IPS-18a (cell line): Measurements from ENCODE around the gene PRPF38B.

Experiments
- H3K27ac ChIP-seq: one replicate; pipeline ENCODE4 v1.5.1; 2013; ENCODE audit warnings: low read length
- H3K27me3 ChIP-seq: one replicate; pipeline ENCODE4 v1.6.1; 2013; ENCODE audit warnings: mild to moderate bottlenecking, low read length; ENCODE audit not compliant: control insufficient read depth, insufficient read depth
- H3K36me3 ChIP-seq: one replicate; pipeline ENCODE4 v1.6.1; 2013; ENCODE audit warnings: low read depth, low read length; ENCODE audit not compliant: control insufficient read depth
- H3K4me1 ChIP-seq: one replicate; pipeline ENCODE4 v1.6.1; 2013; ENCODE audit warnings: low read depth, low read length; ENCODE audit not compliant: control insufficient read depth
- H3K4me3 ChIP-seq: one replicate; pipeline ENCODE4 v1.5.1; 2013; ENCODE audit warnings: low read length
- H3K9ac ChIP-seq: one replicate; pipeline ENCODE4 v1.6.1; 2013; ENCODE audit warnings: mild to moderate bottlenecking, low read length, moderate library complexity
- H3K9me3 ChIP-seq: one replicate; pipeline ENCODE4 v1.6.1; 2013; ENCODE audit warnings: low read depth, low read length; ENCODE audit not compliant: control insufficient read depth

Gene PRPF38B, protein sequence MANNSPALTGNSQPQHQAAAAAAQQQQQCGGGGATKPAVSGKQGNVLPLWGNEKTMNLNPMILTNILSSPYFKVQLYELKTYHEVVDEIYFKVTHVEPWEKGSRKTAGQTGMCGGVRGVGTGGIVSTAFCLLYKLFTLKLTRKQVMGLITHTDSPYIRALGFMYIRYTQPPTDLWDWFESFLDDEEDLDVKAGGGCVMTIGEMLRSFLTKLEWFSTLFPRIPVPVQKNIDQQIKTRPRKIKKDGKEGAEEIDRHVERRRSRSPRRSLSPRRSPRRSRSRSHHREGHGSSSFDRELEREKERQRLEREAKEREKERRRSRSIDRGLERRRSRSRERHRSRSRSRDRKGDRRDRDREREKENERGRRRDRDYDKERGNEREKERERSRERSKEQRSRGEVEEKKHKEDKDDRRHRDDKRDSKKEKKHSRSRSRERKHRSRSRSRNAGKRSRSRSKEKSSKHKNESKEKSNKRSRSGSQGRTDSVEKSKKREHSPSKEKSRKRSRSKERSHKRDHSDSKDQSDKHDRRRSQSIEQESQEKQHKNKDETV

DNA sequence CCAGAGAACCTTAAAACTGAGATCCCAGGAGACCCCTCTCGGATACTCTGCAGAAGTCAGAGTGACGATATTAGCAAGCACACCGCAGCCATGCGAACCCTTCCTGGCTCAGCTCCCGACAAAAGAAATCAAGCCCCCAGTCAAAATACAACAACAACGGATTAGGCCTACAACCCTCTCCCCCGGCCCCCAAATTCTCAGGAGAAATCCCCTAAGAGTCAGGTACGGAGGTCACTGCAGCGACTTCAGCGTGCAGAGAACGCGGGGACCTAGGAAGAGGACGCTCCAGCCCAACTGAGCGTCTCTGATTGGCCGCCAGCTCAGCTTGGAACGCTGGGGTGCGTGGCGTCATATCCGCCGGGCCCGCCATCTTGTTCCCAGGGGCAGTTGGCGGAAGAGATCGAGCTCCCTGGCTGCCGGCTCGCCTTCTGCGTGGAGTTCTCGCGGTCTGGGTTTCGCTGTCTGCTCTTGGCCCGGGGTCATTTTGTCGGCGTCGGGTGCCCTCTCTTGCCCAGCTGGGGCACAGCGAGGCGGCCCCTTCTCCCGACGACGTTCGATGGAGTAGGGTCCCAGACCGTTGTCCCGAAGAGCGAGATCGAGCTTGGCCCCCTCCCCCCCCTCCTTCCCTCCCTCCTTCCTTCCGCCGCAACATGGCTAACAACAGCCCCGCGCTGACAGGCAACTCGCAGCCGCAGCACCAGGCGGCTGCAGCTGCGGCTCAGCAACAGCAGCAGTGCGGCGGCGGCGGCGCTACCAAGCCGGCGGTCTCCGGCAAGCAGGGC lies at the start of gene PRPF38B:
PRPF38B (plus strand) TSS at position 369 of the 782 bp plus-strand sequence; CDS start at position 651, 282 bp downstream.
- Histone ChIP-seq H3K27me3 (no peaks in the 10 kb centered on the region), H3K4me1 (no peaks in the 10 kb centered on the region), H3K9ac (peak within 1 kb of the TSS; percentile 95), H3K4me3 (peak within 1 kb of the TSS; percentile 99), H3K9me3 (no peaks in the 10 kb centered on the region), H3K27ac (peak within 1 kb of the TSS; percentile 96), H3K36me3 (peaks cover 27% of the 10 kb centered on the region)

DNA sequence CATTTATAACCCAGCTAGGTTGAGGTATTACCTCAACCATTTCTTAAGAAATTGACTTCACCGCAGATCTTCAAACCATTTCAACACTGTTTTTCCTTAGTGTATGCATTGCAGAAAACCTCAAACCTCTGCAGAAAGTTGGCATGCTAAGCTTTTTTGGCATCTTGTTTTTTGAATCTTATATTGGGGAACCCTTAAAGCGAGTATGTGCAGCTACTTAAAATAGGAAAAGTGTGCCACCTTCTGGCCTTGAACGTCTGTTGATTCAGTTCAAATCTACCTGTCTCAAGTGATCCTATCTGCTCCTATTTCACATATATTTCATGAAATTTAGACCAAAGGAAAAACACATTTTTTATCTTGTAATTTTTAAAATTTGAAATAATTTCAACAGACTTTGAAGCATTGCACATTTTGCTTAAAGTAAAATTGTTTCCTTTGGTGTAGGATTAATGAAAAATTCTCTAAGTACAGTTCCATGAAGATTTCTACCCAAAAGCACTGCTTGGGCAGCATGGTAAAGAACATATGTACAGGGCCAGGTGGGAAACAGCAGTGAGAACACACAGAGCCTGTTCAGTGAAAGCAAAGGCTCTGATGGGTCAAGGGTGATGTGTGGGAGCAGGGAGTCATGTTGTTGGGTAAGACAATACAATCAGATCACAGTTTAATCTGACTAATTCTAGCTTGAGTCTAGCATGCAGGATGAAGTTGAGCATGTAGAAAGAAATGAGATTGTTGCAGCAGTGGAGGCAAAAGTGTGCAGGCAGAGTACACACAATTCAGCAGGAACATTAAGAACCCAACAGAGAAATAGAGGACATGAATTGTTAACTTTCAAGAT lies 48.4 kb upstream of the PRPF38B start:
- H3K4me3 ChIP-seq = no peak overlapping the region
- H3K9ac ChIP-seq = no peak overlapping the region
- H3K27me3 ChIP-seq = no peaks in the 10 kb centered on the region
- H3K4me1 ChIP-seq = no peaks in the 10 kb centered on the region
- no peaks in the 10 kb centered on the region for H3K9me3 ChIP-seq
- H3K36me3 ChIP-seq = no peaks in the 10 kb centered on the region
- H3K27ac ChIP-seq = no peak overlapping the region

DNA sequence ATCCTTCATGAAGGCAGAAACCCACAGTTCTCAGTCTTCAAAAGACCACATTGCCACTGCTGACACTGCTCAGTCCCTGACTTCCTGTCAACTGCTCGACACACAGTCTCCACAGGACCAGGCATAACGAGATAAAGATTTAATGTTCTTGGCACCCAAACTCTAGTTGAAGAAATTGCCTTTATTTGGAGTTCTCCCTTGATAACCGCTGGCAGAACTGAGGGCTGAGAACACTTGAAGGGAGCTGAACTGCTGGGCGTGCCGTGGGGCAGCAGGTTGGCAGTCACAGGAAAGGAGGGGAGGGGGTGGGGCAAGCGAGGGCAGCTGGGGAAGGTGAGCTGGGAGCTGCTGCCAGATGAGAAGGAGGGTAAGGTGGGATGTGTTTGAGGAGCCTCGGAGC lies 47.1 kb upstream of the PRPF38B start:
- Histone ChIP-seq H3K36me3 (no peaks in the 10 kb centered on the region), H3K9me3 (no peaks in the 10 kb centered on the region), H3K9ac (no peak overlapping the region), H3K4me1 (no peaks in the 10 kb centered on the region), H3K27me3 (no peaks in the 10 kb centered on the region), H3K27ac (no peak overlapping the region), H3K4me3 (no peak overlapping the region)

DNA sequence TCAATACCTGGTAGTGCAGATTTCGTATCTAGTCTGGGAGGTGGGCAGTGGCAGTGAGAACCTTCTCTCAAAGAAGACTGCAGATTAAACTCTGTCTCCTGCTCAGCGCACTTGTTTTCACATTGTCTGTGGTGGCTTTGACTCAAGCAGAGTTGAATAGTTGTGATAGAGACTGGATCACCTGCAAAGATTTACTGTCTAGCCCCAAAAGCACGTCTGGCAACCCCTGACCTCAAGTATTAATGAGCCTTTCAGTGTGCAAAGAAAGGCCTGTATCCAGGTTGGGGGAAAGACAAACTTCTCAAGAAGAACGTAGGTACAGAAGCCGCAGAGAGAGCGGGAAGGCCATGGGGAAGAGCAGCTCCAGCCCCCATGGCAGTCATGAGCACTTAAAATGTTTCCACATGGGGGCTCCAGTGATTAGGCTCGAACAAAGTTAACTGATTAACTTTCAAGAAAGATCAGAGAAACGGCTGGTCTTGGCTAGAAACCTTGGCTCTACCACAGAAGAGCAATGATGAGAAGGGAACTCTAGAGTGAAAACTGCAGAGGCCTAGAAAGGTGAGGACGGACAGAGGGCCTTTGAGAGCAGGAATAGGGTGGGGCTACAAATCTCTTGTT lies 46.4 kb upstream of the PRPF38B start:
- Histone ChIP-seq H3K9me3 (no peaks in the 10 kb centered on the region), H3K27me3 (no peaks in the 10 kb centered on the region), H3K27ac (no peak overlapping the region), H3K4me3 (no peak overlapping the region), H3K9ac (no peak overlapping the region), H3K4me1 (no peaks in the 10 kb centered on the region), H3K36me3 (no peaks in the 10 kb centered on the region)

DNA sequence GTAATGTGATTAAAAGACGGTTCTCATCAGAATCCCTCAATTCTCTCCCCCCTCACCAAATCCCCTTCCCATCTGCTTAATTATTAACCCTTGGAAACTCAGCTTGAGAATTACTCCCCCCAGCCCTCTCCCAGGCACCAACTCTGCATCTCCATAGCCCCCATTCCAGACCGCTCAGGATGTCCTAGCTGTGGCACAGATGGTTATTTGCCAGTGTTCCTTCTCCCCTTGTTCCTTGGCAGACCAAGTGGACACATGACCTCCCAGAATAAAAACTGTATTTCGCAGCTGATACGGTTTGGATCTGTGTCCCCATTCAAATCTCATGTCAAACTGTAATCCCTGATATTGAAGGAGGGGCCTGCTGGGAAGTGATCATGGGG lies 45.9 kb upstream of the PRPF38B start:
- Histone ChIP-seq H3K4me3 (no peak overlapping the region), H3K4me1 (no peaks in the 10 kb centered on the region), H3K27ac (no peak overlapping the region), H3K27me3 (no peaks in the 10 kb centered on the region), H3K9me3 (no peaks in the 10 kb centered on the region), H3K36me3 (no peaks in the 10 kb centered on the region), H3K9ac (no peak overlapping the region)

DNA sequence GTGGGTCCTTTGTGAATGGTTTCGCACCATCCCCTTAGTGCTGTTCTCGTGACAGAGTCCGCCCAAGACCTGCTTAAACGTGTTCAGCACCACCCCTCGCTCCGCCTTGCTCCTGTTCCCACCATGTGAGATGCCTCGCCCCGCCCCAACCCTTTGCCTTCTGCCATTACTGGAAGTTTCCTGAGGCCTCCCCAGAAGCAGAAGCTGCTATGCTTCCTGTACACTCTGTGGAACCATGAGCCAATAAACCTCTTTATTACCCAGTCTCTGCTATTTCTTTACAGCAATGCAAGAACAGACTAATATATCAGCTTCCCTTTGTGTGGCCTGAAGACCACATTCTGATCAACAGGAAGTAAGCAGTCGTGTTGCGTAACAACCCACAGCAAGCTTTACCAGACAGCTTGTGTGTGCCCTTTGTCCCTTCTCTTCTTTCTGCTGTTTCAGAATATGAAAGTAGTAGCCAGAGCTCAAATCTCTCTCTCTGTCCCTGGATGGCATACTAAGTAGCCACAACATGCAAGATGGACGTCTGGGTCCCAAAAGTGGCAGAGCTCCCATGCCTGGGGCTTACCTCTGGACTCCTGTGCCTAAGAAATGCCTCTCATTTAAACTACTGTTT lies 45.4 kb upstream of the PRPF38B start:
- no peak overlapping the region for H3K27ac ChIP-seq
- H3K4me3 ChIP-seq = no peak overlapping the region
- H3K9ac ChIP-seq = no peak overlapping the region
- H3K36me3 ChIP-seq = no peaks in the 10 kb centered on the region
- H3K27me3 ChIP-seq = no peaks in the 10 kb centered on the region
- no peaks in the 10 kb centered on the region for H3K4me1 ChIP-seq
- no peaks in the 10 kb centered on the region for H3K9me3 ChIP-seq

DNA sequence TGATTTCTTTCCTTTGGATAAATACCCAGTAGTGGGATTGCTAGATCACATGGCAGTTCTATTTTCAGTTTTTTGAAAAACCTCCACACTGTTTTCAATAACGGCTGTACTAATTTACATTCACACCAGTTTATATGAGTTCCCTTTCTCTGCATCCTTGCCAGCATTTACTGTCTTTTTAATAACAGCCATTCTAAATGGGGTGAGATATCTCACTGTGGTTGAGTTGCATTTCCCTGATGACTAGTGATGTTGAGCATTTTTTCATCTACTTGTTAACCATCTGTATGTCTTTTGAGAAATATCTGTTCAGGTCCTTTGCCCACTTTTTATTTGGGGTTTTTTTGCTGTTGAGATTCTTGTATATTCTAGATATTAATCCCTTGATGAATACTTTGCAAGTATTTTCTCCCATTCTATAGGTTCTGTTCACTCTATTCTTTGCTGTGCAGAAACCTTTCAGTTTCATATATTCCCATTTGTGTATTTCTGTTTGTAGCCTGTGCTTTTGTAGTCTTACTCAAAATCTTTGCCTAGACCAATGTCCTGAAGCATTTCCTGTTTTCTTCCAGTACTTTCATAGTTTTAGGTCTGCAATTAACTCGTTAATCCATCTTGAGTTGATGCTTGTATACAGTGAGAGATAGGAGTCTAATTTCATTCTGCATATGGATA lies 38.5 kb upstream of the PRPF38B start:
- H3K9me3 ChIP-seq = no peaks in the 10 kb centered on the region
- H3K4me3 ChIP-seq = no peak overlapping the region

DNA sequence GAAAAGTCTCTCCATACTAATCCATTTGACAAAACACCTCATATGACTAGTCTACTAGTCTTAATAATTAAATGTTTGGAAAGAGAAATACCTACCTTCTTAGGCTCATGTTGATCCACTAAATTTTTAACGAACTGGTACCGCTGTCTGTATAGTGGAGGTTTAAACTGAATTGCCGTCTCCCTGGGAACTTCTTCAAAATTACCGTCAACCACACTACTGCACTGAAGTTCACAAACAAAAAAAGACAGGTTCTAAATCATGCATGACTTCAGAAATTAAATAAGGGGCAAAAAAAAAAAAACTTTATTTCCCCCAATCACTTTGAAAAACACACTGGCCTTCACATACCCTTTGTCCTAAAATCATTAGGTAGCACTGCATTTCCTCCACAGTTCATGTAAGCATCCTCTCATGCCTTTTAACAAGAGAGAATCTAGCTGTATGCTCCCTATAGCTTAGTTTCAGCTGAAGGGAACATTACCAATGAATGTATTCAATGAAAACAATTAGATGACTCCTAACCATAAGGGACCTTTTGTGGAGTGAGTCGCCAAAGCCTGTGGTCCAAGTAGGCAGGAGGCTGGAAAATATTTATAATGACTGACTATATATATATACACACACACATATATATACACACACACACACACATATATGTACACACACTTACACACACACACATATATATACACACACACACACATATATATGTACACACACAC lies 34.6 kb upstream of the PRPF38B start:
- no peak overlapping the region for H3K4me3 ChIP-seq
- no peaks in the 10 kb centered on the region for H3K9me3 ChIP-seq
- no peaks in the 10 kb centered on the region for H3K4me1 ChIP-seq
- no peak overlapping the region for H3K27ac ChIP-seq
- H3K9ac ChIP-seq = no peak overlapping the region
- H3K27me3 ChIP-seq = peaks cover 27% of the 10 kb centered on the region
- H3K36me3 ChIP-seq = no peaks in the 10 kb centered on the region

More for the DNA sequence above, 38.5 kb upstream of the PRPF38B start:
- Histone ChIP-seq H3K27ac (no peak overlapping the region), H3K36me3 (no peaks in the 10 kb centered on the region), H3K4me1 (no peaks in the 10 kb centered on the region), H3K9ac (no peak overlapping the region), H3K27me3 (no peaks in the 10 kb centered on the region)

DNA sequence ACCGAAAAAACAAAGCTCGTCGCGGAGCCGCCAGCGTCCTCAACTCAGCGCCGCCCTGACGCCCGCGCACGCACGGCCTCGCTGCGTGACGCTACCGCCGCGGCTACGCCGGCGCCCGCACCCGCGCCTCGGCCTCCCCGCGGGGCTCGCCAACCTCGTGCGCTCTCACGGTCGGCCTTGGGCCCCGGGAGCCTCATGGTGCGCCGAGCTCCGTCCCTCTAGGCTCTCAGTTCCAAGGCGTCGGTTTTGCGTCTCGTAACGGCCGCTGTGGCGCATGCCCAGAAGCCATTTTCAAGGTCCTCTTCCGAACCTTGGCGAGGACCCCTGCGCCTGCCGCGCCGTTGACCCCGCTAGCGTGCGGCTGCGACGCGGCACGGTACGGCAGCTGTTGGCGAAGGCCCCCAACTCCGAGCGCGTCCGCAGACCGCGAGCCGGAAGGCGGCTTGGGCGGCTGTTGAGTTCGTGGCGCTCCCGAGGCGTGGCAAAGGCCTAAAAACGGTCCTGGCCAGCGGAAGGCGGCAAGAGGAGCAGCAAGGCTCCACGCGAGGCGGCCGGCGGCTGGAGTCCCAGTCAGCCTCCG lies 31.0 kb upstream of the PRPF38B start, which contains the start of gene HENMT1:
HENMT1 (minus strand) TSS at position 64 of the 580 bp plus-strand sequence. CDS start 1,209 bp downstream, outside the sequence.
- peak within 1 kb of the TSS; percentile 61 for H3K9ac ChIP-seq
- H3K4me3 ChIP-seq = peak within 1 kb of the TSS; percentile 50
- no peaks in the 10 kb centered on the region for H3K9me3 ChIP-seq
- H3K27ac ChIP-seq = no peak within 1 kb of the TSS
- H3K4me1 ChIP-seq = no peaks in the 10 kb centered on the region
- H3K27me3 ChIP-seq = peaks cover 34% of the 10 kb centered on the region
- H3K36me3 ChIP-seq = no peaks in the 10 kb centered on the region
